T-helper 2 cell treated with Interferon-gamma antibody and Interleukin-4, amounts not matched to agents 5 μg/mL and 100 μg/mL, for 36 hours (primary cell): Measurements from ENCODE around the gene KLHL33.

Experiments used
- DNase-seq: peaks from one replicate; pipeline ENCODE4 v3.0.0; 2021; ENCODE audit warnings: low spot score
- H3K27ac Mint-ChIP-seq: one replicate; pipeline ENCODE4 v1.8.0; 2021; ENCODE audit warnings: mild to moderate bottlenecking, mixed read lengths
- H3K27me3 Mint-ChIP-seq: one replicate; pipeline ENCODE4 v1.8.0; 2021; ENCODE audit warnings: low read depth, mixed read lengths
- H3K36me3 Mint-ChIP-seq: one replicate; pipeline ENCODE4 v1.8.0; 2021; ENCODE audit warnings: low read depth, mixed read lengths
- H3K4me1 Mint-ChIP-seq: one replicate; pipeline ENCODE4 v1.8.0; 2021; ENCODE audit warnings: low read depth, mixed read lengths
- H3K4me3 Mint-ChIP-seq: one replicate; pipeline ENCODE4 v1.8.0; 2022; ENCODE audit warnings: mild to moderate bottlenecking, moderate library complexity, mixed read lengths
- H3K9me3 Mint-ChIP-seq: one replicate; pipeline ENCODE4 v1.8.0; 2021; ENCODE audit warnings: mixed read lengths

KLHL33 gene

GRCh38 chr14:20435582-20436362, at the start of gene KLHL33:
Gene KLHL33, minus strand, starts transcription at chr14:20436166. Its CDS starts 355 bp downstream, at chr14:20435811.
- no peaks in the 10 kb centered on the region for H3K9me3 Mint-ChIP-seq
- no peak within 1 kb of the TSS for H3K4me3 Mint-ChIP-seq
- peaks cover 4% of the 10 kb centered on the region for H3K4me1 Mint-ChIP-seq
- no peaks in the 10 kb centered on the region for H3K27me3 Mint-ChIP-seq
- no peak within 1 kb of the TSS for H3K27ac Mint-ChIP-seq
- H3K36me3 Mint-ChIP-seq: no peaks in the 10 kb centered on the region
- DNase-seq: no peak

GRCh38 chr14:20482382-20482781, 46.4 kb upstream of the KLHL33 start:
- Mint-ChIP-seq H3K9me3 (no peaks in the 10 kb centered on the region), H3K27ac (no peak overlapping the region), H3K4me3 (no peak overlapping the region), H3K4me1 (peaks cover 21% of the 10 kb centered on the region), H3K27me3 (peaks cover 4% of the 10 kb centered on the region), H3K36me3 (peaks cover 17% of the 10 kb centered on the region)
- DNase-seq: no peak

GRCh38 chr14:20478894-20479293, 42.9 kb upstream of the KLHL33 start:
- Mint-ChIP-seq H3K4me1 (peaks cover 31% of the 10 kb centered on the region), H3K9me3 (no peaks in the 10 kb centered on the region), H3K27me3 (peaks cover 4% of the 10 kb centered on the region), H3K27ac (no peak overlapping the region), H3K36me3 (peaks cover 52% of the 10 kb centered on the region), H3K4me3 (no peak overlapping the region)
- no peak for DNase-seq

GRCh38 chr14:20477211-20477876, 41.4 kb upstream of the KLHL33 start:
- Mint-ChIP-seq H3K4me1 (peaks cover 39% of the 10 kb centered on the region), H3K9me3 (no peaks in the 10 kb centered on the region), H3K27ac (peak overlapping the region; percentile 86), H3K4me3 (peak overlapping the region; percentile 71), H3K36me3 (peaks cover 62% of the 10 kb centered on the region), H3K27me3 (no peaks in the 10 kb centered on the region)
- no peak for DNase-seq

GRCh38 chr14:20476776-20477175, 40.8 kb upstream of the KLHL33 start:
- DNase-seq: no peak
- peak overlapping the region; percentile 86 for H3K27ac Mint-ChIP-seq
- peak overlapping the region; percentile 71 for H3K4me3 Mint-ChIP-seq
- H3K9me3 Mint-ChIP-seq: no peaks in the 10 kb centered on the region
- H3K36me3 Mint-ChIP-seq: peaks cover 68% of the 10 kb centered on the region
- H3K4me1 Mint-ChIP-seq: peaks cover 45% of the 10 kb centered on the region
- H3K27me3 Mint-ChIP-seq: no peaks in the 10 kb centered on the region

- Mint-ChIP-seq H3K4me3 (peak overlapping the region; percentile 79), H3K4me1 (peaks cover 50% of the 10 kb centered on the region), H3K9me3 (no peaks in the 10 kb centered on the region), H3K27ac (no peak overlapping the region), H3K36me3 (peaks cover 68% of the 10 kb centered on the region), H3K27me3 (no peaks in the 10 kb centered on the region)
- no peak for DNase-seq
Observed at GRCh38 chr14:20472536-20473169, 36.7 kb upstream of the KLHL33 start.

GRCh38 chr14:20470603-20470901, 34.6 kb upstream of the KLHL33 start:
- no peaks in the 10 kb centered on the region for H3K9me3 Mint-ChIP-seq
- DNase-seq: no peak
- H3K27ac Mint-ChIP-seq: peak overlapping the region; percentile 99
- peaks cover 36% of the 10 kb centered on the region for H3K4me1 Mint-ChIP-seq
- H3K36me3 Mint-ChIP-seq: peaks cover 47% of the 10 kb centered on the region
- peak overlapping the region; percentile 100 for H3K4me3 Mint-ChIP-seq
- H3K27me3 Mint-ChIP-seq: peaks cover 5% of the 10 kb centered on the region

- Mint-ChIP-seq H3K27me3 (peaks cover 5% of the 10 kb centered on the region), H3K9me3 (no peaks in the 10 kb centered on the region), H3K4me1 (peaks cover 33% of the 10 kb centered on the region), H3K4me3 (peak overlapping the region; percentile 100), H3K27ac (peak overlapping the region; percentile 99), H3K36me3 (peaks cover 42% of the 10 kb centered on the region)
- peak; percentile 62 for DNase-seq
Observed at GRCh38 chr14:20469890-20470602, 34.1 kb upstream of the KLHL33 start.

- Mint-ChIP-seq H3K27me3 (peaks cover 5% of the 10 kb centered on the region), H3K27ac (peak within 1 kb of the TSS; percentile 99)
Observed at GRCh38 chr14:20469242-20469889, 33.4 kb upstream of the KLHL33 start, which contains the start of gene PNP. Gene PNP, plus strand, starts transcription at chr14:20469406. Its CDS starts 119 bp downstream, at chr14:20469525.

GRCh38 chr14:20468764-20469241, 32.8 kb upstream of the KLHL33 start:
- Mint-ChIP-seq H3K36me3 (peaks cover 29% of the 10 kb centered on the region), H3K4me1 (peaks cover 24% of the 10 kb centered on the region), H3K9me3 (no peaks in the 10 kb centered on the region), H3K27ac (peak overlapping the region; percentile 99), H3K4me3 (peak overlapping the region; percentile 100), H3K27me3 (peaks cover 5% of the 10 kb centered on the region)
- no peak for DNase-seq

More at GRCh38 chr14:20469242-20469889, 33.4 kb upstream of the KLHL33 start, which contains the start of gene PNP:
- Mint-ChIP-seq H3K4me3 (peak within 1 kb of the TSS; percentile 100), H3K36me3 (peaks cover 35% of the 10 kb centered on the region), H3K9me3 (no peaks in the 10 kb centered on the region), H3K4me1 (peaks cover 30% of the 10 kb centered on the region)
- DNase-seq: peak; percentile 86

GRCh38 chr14:20461225-20462141, 25.5 kb upstream of the KLHL33 start, which contains the start of gene PIP4P1:
Gene PIP4P1, minus strand, starts transcription at chr14:20461434. Its CDS starts 109 bp downstream, at chr14:20461325.
- peaks cover 25% of the 10 kb centered on the region for H3K36me3 Mint-ChIP-seq
- no peaks in the 10 kb centered on the region for H3K9me3 Mint-ChIP-seq
- peaks cover 25% of the 10 kb centered on the region for H3K4me1 Mint-ChIP-seq

GRCh38 chr14:20460458-20461224, 24.7 kb upstream of the KLHL33 start:
- Mint-ChIP-seq H3K27ac (peak overlapping the region; percentile 94), H3K27me3 (no peaks in the 10 kb centered on the region), H3K9me3 (no peaks in the 10 kb centered on the region), H3K4me1 (peaks cover 25% of the 10 kb centered on the region), H3K4me3 (peak overlapping the region; percentile 97), H3K36me3 (peaks cover 25% of the 10 kb centered on the region)
- DNase-seq: no peak

More at GRCh38 chr14:20461225-20462141, 25.5 kb upstream of the KLHL33 start, which contains the start of gene PIP4P1:
- peaks cover 1% of the 10 kb centered on the region for H3K27me3 Mint-ChIP-seq
- H3K4me3 Mint-ChIP-seq: peak within 1 kb of the TSS; percentile 97
- H3K27ac Mint-ChIP-seq: peak within 1 kb of the TSS; percentile 97
- DNase-seq: peak; percentile 99
